ENCODE data around the gene INHBC.

DNA sequence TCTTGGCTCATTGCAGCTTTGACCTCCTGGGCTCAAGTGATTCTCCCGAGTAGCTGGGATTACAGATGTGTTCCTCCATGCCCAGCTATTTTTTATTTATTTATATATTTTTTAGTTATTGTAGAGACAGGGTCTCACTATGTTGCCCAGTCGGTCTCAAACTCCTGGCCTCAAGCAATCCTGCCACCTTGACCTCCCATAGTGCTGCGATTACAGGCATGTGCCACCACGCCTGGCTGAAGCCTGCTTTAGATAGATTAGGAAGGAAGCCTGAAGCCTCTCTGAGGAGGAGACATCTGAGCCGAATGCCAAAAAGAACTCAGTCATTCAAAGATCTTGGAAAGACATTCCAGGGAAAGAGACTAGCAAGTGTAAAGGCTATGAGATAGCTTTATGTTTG lies 10.2 kb downstream of the INHBC start:
- TF ChIP-seq, protein P1, sequence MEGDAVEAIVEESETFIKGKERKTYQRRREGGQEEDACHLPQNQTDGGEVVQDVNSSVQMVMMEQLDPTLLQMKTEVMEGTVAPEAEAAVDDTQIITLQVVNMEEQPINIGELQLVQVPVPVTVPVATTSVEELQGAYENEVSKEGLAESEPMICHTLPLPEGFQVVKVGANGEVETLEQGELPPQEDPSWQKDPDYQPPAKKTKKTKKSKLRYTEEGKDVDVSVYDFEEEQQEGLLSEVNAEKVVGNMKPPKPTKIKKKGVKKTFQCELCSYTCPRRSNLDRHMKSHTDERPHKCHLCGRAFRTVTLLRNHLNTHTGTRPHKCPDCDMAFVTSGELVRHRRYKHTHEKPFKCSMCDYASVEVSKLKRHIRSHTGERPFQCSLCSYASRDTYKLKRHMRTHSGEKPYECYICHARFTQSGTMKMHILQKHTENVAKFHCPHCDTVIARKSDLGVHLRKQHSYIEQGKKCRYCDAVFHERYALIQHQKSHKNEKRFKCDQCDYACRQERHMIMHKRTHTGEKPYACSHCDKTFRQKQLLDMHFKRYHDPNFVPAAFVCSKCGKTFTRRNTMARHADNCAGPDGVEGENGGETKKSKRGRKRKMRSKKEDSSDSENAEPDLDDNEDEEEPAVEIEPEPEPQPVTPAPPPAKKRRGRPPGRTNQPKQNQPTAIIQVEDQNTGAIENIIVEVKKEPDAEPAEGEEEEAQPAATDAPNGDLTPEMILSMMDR (IDR thresholded peaks at IDR 0.05), result no peak
- TF ChIP-seq POLR2A (IDR thresholded peaks at IDR 0.05), result no peak
- no peak for TF ChIP-seq POLR2AphosphoS5 (IDR thresholded peaks at IDR 0.05)

All from stomach (tissue), 4 donors.